Measurements from ENCODE around the gene NAB2. TPM values are rescaled to one million over a fixed set of nuclear protein-coding genes. Genes with fewer than 3 reads are reported as not detected.

The NAB2 gene
- total and polyA plus RNA-seq, 4 donors: 1.9 to 10.0 (median 6.2) TPM

DNA sequence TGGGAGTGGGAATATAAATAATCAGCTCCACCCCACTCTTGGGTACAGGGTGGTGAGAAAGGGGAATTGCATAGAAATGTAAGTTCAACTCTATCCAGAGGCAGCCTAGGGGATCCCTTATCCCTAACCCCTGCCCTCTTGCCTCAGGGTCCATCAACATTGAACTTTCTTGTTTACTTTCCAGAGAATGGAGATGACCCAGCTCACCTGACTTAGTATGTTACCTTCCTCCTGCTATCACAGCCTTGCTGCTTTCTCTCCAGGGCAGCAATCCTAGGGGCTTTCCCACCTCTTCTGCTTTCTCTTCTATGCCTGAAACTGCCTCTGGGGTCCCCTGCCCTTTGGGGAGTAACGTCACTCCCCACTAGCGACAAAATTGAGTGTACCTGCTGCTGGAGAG lies 42.0 kb downstream of the NAB2 start (continued):
- TF ChIP-seq SP1 (IDR thresholded peaks at IDR 0.05): peak; percentile 87

DNA sequence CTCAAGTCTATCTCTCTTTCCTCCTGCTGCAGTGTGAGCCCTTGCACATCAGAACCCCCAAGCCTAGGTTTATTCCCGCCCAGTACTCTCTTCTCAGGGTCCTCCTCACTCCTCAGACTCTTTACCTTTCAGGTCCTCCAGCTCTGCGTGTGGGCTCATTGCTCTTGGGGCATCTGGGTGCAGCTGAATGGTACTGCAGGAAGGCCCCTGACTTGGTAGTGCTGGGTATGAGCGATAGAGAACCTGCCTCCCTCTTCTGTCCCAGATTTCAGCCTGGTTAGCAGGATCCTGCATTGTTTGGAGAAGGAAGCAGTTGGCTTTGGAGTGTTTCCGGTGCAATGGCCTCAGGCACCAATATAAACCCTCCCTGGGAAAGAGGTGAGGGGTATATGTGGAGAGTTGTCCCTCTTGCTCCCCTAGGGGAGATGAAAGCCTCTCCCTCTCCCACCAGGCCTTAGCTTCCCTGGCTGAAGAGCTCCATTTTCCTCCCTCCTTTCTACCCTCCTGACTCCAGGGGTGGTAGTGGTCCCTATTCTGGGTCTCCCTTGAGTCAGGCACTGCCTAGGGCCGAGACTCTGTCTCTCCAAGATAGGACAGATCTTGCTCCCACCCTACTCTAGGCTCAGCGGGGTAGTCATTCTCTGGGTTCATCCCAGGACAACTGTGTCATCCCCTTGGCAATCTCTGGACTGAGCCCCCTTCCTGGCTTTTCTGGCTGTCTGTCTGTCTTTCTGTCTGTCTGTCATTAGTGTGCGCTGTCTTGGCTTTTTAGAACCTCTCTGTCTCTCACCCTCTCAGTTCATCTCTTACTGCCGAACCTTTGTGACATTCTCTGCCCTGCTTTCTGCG lies 43.2 kb downstream of the NAB2 start:
- WGBS: 62% methylated on average over 9 of the region's 9 CpGs
- peak overlapping the region; percentile 24 to 78 (median 72) for H3K4me3 ChIP-seq (ENCODE audit: low read depth in 1 of 3, low read length in 3 of 3)

DNA sequence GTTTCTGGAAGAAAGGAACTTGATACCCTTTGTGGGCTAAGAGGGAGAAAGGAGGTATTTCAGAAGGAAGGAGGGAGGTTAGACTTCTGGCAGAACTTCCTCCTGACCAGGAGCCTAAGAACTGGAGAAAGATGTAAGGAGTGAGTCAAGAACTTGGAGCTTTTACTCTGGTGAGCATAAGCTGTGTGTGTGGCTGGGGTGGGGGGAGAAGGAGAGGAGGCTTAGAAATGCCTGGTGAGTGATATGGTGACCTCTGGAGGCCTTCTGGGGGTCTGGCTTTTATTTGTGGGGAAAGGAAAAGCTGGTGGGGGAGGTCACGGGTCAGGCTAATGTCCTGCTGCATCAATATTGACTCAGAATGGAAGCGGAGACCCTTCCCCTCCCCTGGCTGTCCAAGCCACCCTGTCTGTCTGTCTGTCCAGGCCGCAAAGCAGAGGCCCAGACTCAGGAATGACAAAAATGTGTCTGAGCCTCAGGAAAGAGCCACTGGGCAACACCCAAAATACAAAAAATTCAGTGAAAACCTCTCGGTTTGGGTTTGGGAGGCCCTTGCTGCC lies 44.2 kb downstream of the NAB2 start:
- peaks cover 0 to 2% (median 0%) of the 10 kb centered on the region in 4 donors for H3K36me3 ChIP-seq (ENCODE audit: control insufficient read depth in 4 of 4, insufficient read depth in 3 of 4, low read depth in 1 of 4, low read length in 3 of 4)
- H3K4me1 ChIP-seq (ENCODE audit: control insufficient read depth in 4 of 4, insufficient read depth in 4 of 4, low read length in 3 of 4): peaks cover 35 to 76% (median 69%) of the 10 kb centered on the region in 4 donors
- no peak overlapping the region for H3K4me3 ChIP-seq (ENCODE audit: low read depth in 1 of 3, low read length in 3 of 3)
- no peak overlapping the region for H3K9ac ChIP-seq (ENCODE audit: low read depth in 1 of 2, low read length in 2 of 2)
- peak overlapping the region; percentile 74 to 79 for H3K27ac ChIP-seq (ENCODE audit: low read depth in 1 of 2, low read length in 2 of 2)
- no peak for DNase-seq (ENCODE audit: low spot score)
- TF ChIP-seq, protein P1, sequence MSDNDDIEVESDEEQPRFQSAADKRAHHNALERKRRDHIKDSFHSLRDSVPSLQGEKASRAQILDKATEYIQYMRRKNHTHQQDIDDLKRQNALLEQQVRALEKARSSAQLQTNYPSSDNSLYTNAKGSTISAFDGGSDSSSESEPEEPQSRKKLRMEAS (IDR thresholded peaks at IDR 0.05): no peak
- TF ChIP-seq FOXA2 (IDR thresholded peaks at IDR 0.05): no peak
- H3K9me3 ChIP-seq (ENCODE audit: control insufficient read depth in 4 of 4, low read length in 3 of 4): no peaks in the 10 kb centered on the region
- WGBS: 64% methylated on average over 4 of the region's 4 CpGs
- H3K27me3 ChIP-seq (ENCODE audit: control insufficient read depth in 4 of 4, insufficient read depth in 4 of 4, low read length in 3 of 4): no peaks in the 10 kb centered on the region

More for the DNA sequence above, 43.2 kb downstream of the NAB2 start:
- Histone ChIP-seq H3K4me1 (ENCODE audit: control insufficient read depth in 4 of 4, insufficient read depth in 4 of 4, low read length in 3 of 4) (peaks cover 32 to 69% (median 60%) of the 10 kb centered on the region in 4 donors), H3K9me3 (ENCODE audit: control insufficient read depth in 4 of 4, low read length in 3 of 4) (no peaks in the 10 kb centered on the region), H3K36me3 (ENCODE audit: control insufficient read depth in 4 of 4, insufficient read depth in 3 of 4, low read depth in 1 of 4, low read length in 3 of 4) (peaks cover 0 to 2% (median 0%) of the 10 kb centered on the region in 4 donors), H3K27ac (ENCODE audit: low read depth in 1 of 2, low read length in 2 of 2) (peak overlapping the region; percentile 74 to 79), H3K9ac (ENCODE audit: low read depth in 1 of 2, low read length in 2 of 2) (peak overlapping the region in 1 of 2 donors; percentile 44), H3K27me3 (ENCODE audit: control insufficient read depth in 4 of 4, insufficient read depth in 4 of 4, low read length in 3 of 4) (no peaks in the 10 kb centered on the region)
- no peak for DNase-seq (ENCODE audit: low spot score)
- TF ChIP-seq FOXA1 (IDR thresholded peaks at IDR 0.05) (no peak), RAD21 (IDR thresholded peaks at IDR 0.05) (peak in 1 of 2 donors; percentile 4), EGR1 (IDR thresholded peaks at IDR 0.05; ENCODE audit: low read depth in 2 of 2) (peak in 1 of 2 donors; percentile 13), GABPA (IDR thresholded peaks at IDR 0.05 in 1 of 2, conservative IDR thresholded peaks at IDR 0.05 in 1 of 2) (peak in 1 of 2 donors; percentile 29)

DNA sequence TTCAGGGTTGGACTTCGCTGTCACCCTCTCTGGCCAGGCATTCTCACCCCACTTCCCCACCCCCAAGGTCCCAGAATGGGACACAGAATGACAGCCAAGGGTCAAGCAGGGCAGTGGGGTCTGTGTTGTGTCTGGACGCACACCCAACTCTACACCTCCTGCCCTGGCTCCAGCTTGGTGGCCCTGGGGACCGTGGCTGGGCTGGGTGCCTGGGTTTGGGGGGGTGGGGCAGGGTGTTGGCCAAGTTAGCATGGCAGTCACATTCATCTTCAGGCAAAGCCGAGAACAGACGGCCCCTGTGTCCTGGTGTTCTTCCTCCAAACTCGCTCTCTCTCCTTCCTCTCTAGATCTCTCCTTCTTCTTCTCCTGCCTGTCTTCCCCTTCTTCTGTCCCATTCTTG lies 45.0 kb downstream of the NAB2 start:
- 46% methylated on average over 6 of the region's 6 CpGs for WGBS
- DNase-seq (ENCODE audit: low spot score): no peak
- H3K4me1 ChIP-seq (ENCODE audit: control insufficient read depth in 4 of 4, insufficient read depth in 4 of 4, low read length in 3 of 4): peaks cover 35 to 83% (median 75%) of the 10 kb centered on the region in 4 donors
- peak overlapping the region; percentile 66 to 84 for H3K27ac ChIP-seq (ENCODE audit: low read depth in 1 of 2, low read length in 2 of 2)
- peak; percentile 37 for TF ChIP-seq NR2F2 (IDR thresholded peaks at IDR 0.05)
- peak in 1 of 2 donors; percentile 23 for TF ChIP-seq HNF4A (conservative IDR thresholded peaks at IDR 0.05)
- no peak for TF ChIP-seq SP1 (IDR thresholded peaks at IDR 0.05)
- peaks cover 0 to 2% (median 0%) of the 10 kb centered on the region in 4 donors for H3K36me3 ChIP-seq (ENCODE audit: control insufficient read depth in 4 of 4, insufficient read depth in 3 of 4, low read depth in 1 of 4, low read length in 3 of 4)
- H3K4me3 ChIP-seq (ENCODE audit: low read depth in 1 of 3, low read length in 3 of 3): no peak overlapping the region
- no peaks in the 10 kb centered on the region for H3K9me3 ChIP-seq (ENCODE audit: control insufficient read depth in 4 of 4, low read length in 3 of 4)
- no peak overlapping the region for H3K9ac ChIP-seq (ENCODE audit: low read depth in 1 of 2, low read length in 2 of 2)
- H3K27me3 ChIP-seq (ENCODE audit: control insufficient read depth in 4 of 4, insufficient read depth in 4 of 4, low read length in 3 of 4): no peaks in the 10 kb centered on the region

DNA sequence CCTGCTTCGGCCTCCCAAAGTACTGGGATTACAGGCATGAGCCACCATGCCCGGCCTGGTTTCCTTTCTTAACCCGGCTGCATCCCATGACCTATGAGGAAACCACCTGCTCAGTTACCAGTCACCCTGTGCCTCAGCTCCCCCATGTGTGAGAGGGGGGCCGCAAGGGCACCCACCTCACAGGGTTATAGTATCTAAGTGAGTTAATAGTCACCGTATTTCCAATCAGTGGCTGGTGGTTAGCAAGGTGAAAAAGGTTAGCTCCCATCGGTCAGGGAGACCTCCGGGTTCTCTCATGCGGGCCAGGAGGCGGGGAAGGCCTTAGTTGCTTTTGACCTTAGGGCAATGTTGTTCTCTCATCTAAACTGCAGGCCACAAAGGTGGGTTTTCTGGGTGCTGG lies 46.0 kb downstream of the NAB2 start:
- H3K27me3 ChIP-seq (ENCODE audit: control insufficient read depth in 4 of 4, insufficient read depth in 4 of 4, low read length in 3 of 4): no peaks in the 10 kb centered on the region
- no peaks in the 10 kb centered on the region for H3K9me3 ChIP-seq (ENCODE audit: control insufficient read depth in 4 of 4, low read length in 3 of 4)
- TF ChIP-seq JUND (IDR thresholded peaks at IDR 0.05): no peak
- TF ChIP-seq TAF1 (conservative IDR thresholded peaks at IDR 0.05): no peak
- TF ChIP-seq, protein P2, sequence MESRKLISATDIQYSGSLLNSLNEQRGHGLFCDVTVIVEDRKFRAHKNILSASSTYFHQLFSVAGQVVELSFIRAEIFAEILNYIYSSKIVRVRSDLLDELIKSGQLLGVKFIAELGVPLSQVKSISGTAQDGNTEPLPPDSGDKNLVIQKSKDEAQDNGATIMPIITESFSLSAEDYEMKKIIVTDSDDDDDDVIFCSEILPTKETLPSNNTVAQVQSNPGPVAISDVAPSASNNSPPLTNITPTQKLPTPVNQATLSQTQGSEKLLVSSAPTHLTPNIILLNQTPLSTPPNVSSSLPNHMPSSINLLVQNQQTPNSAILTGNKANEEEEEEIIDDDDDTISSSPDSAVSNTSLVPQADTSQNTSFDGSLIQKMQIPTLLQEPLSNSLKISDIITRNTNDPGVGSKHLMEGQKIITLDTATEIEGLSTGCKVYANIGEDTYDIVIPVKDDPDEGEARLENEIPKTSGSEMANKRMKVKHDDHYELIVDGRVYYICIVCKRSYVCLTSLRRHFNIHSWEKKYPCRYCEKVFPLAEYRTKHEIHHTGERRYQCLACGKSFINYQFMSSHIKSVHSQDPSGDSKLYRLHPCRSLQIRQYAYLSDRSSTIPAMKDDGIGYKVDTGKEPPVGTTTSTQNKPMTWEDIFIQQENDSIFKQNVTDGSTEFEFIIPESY (IDR thresholded peaks at IDR 0.05): no peak
- TF ChIP-seq YY1 (IDR thresholded peaks at IDR 0.05): no peak
- TF ChIP-seq FOXA2 (IDR thresholded peaks at IDR 0.05): no peak
- TF ChIP-seq GABPA (IDR thresholded peaks at IDR 0.05 in 1 of 2, conservative IDR thresholded peaks at IDR 0.05 in 1 of 2): no peak
- TF ChIP-seq RXRA (IDR thresholded peaks at IDR 0.05): no peak
- TF ChIP-seq, protein P3, sequence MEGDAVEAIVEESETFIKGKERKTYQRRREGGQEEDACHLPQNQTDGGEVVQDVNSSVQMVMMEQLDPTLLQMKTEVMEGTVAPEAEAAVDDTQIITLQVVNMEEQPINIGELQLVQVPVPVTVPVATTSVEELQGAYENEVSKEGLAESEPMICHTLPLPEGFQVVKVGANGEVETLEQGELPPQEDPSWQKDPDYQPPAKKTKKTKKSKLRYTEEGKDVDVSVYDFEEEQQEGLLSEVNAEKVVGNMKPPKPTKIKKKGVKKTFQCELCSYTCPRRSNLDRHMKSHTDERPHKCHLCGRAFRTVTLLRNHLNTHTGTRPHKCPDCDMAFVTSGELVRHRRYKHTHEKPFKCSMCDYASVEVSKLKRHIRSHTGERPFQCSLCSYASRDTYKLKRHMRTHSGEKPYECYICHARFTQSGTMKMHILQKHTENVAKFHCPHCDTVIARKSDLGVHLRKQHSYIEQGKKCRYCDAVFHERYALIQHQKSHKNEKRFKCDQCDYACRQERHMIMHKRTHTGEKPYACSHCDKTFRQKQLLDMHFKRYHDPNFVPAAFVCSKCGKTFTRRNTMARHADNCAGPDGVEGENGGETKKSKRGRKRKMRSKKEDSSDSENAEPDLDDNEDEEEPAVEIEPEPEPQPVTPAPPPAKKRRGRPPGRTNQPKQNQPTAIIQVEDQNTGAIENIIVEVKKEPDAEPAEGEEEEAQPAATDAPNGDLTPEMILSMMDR (IDR thresholded peaks at IDR 0.05; ENCODE audit: low read depth, low read length, missing input control): no peak
- TF ChIP-seq, protein P4, sequence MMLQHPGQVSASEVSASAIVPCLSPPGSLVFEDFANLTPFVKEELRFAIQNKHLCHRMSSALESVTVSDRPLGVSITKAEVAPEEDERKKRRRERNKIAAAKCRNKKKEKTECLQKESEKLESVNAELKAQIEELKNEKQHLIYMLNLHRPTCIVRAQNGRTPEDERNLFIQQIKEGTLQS (IDR thresholded peaks at IDR 0.05): no peak

More for the DNA sequence above, 46.0 kb downstream of the NAB2 start:
- Histone ChIP-seq H3K9ac (ENCODE audit: low read depth in 1 of 2, low read length in 2 of 2) (peak overlapping the region in 1 of 2 donors; percentile 26), H3K4me1 (ENCODE audit: control insufficient read depth in 4 of 4, insufficient read depth in 4 of 4, low read length in 3 of 4) (peaks cover 45 to 93% (median 84%) of the 10 kb centered on the region in 4 donors), H3K4me3 (ENCODE audit: low read depth in 1 of 3, low read length in 3 of 3) (no peak overlapping the region), H3K36me3 (ENCODE audit: control insufficient read depth in 4 of 4, insufficient read depth in 3 of 4, low read depth in 1 of 4, low read length in 3 of 4) (peaks cover 0 to 2% (median under 1%) of the 10 kb centered on the region in 4 donors), H3K27ac (ENCODE audit: low read depth in 1 of 2, low read length in 2 of 2) (peak overlapping the region; percentile 83 to 84)
- DNase-seq (ENCODE audit: low spot score): no peak
- WGBS: 61% methylated on average over 9 of the region's 9 CpGs

Data from liver (tissue), 9 donors.